ENCODE measurements around the gene ATG5.
"Not testable (repeated sequence)": the region's sequence is repeated elsewhere in the genome, so short reads cannot be mapped to it uniquely, and the experiment has no call there.

The ATG5 gene

DNA sequence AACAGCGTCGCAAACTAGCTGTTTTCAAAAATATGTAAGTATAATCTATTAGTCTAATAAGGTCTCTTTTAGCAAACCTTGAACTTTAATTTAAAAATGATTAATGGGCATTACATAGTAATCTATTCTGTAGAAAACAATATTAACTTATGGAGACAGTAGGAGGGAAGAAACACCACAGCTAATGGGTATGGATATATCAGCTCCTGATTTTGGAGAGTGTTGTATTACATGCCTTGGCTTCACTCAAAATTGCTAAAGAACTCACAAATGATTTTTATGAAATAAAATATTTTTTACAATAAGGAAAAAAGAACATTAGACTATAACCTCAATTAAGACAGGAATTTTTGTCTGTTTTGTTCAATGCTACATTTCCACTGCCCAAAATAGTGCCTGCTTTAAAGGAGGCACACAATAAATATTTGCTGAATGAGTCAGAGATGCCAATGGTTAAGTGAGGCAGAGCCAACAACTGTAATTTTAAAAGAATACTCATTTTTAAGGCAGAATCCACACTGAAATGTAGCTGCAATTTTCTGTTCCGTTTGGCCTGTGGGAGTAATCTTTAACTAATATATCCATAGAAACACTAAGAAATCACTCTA lies 15.7 kb downstream of the ATG5 start:
- DNase-seq: no peak

DNA sequence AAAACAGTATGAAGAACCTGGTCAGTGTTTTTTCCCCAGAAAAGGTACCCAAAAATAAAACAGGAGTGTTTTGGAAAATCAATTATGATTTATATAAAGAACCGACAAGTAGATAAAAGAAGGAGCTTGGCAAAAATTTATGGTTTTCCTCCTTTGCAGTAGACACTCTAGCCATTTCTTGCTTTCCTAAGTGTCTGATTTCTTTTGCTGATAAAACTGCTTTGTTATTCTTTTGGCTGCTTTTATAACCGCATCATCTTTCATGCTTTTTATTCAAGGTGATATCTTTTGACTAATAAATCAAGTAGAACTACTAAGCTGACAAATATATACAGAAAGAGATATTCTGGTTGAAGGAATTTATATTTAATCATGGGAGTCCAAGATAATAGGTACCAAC lies 16.6 kb downstream of the ATG5 start:
- DNase-seq: no peak

DNA sequence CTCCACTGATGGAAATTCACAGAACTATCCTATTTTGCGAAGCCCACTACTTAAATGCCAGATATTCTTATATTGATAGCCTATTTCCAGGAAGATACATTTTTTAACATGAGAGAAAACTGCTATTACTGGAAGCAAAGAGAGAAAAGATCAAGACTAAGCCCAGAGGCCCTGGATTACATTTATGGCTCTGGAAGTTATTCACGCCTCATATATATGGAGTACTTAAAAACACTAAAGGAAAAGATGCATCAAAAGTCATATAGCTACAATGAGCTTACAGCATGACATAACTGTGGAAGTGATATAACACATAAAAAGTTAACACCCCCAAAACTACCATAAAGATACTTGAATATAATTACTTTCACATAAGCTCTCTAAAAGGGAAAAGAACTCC lies 19.8 kb downstream of the ATG5 start:
- DNase-seq: no peak

DNA sequence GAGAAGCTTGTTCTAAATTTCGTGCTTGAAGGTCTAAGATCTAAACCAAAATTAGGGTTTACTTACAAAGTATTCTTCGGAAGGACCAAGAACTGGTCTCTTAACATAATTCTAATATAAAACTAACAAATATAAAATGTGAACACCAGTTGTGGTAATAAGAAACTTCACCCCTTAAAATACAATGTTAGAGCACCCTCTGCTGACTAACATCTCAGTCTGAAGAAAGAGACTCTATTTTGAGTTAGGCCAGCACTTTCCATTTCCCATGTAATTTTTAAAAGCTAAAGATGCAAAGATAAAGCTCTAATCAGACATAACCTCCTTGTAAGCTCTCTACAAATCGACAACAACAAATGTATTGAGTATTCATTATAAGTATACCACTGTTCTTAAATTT lies 24.6 kb downstream of the ATG5 start:
- DNase-seq: no peak

DNA sequence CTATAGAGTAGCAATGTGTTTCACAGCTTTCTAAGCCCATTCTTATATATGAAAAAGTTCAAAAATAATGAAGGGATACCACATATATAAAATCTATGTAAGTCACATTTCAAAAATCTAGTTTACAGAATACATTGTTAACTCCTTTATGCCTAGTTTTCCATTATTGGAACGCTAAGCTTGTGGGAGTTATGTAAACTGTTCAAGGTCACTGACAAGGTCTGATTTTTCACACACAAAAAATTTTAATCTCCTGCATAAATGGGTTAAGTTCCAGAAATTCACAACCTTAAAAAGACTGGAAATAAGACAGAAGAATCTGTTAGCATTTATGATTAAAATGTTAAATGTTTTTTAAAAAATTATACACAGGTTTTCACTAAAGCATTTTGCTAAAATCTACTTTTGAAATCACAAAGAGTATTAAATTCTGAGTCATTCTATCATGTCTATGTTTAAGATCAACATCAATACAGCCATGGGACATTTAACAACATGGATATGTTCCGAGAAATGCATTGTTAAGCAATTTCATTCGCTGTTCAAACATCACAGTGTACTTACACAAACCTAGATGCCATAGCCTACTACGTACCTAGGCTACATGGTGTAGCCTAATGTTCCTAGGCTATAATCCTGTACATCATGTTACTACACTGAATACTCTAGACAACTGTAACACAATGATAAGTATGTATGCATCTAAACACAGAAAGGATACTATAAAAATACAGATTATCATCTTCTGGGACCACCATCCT lies 25.4 kb downstream of the ATG5 start:
- no peak for DNase-seq

DNA sequence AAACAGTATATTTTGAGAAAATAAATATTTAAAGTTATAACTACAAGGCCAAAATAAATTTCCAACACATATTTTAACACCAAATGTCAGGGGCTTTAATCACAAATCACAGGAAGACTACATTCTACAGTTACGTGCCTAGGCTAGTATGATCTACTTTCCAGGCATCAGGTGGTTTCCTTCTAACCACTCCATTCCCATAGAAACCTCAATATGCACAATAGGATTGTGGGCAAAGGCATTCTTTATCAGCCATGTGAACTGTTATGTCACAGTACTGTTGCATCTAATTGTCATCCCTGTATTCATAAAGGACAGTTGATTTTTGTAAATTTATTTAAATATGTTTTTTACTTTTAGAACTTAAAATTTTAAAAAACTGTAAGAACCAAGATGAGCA lies 32.4 kb downstream of the ATG5 start:
- DNase-seq: no peak

DNA sequence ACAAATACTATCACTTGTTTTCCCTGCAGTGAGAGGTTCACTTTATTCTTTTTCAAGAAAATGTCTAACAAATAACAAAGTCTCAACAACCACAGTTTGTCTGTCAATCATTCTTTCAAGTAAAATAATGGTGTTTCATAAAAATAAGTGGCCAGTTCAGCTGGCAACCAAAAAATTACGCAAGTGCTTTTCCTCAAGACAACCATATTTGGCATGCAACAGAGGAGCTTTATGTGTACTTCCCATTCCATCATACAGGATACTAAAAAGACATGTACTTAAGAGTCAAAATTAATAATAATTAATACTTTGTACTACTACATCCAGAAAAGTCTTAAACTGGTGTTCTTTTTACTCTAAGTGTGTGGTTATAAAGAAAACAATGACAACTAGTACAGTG lies 34.6 kb downstream of the ATG5 start:
- no peak for DNase-seq

DNA sequence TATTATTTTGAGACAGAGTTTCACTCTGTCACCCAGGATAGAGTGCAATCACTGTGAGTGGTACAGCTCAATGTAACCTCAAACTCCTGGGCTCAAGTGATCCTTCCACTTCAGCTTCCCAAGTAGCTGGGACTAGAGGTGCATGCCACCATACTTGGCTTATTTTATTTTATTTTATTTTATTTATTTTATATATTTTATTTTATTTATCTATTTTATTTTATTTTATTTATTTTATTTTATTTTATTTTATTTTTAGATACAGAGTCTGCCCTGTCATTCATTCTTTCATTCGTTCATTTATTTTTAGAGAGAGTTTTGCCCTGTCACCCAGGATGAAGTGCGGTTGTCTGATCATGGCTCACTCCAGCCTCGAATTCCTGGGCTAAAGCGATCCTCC lies 35.5 kb downstream of the ATG5 start:
- DNase-seq: no peak

DNA sequence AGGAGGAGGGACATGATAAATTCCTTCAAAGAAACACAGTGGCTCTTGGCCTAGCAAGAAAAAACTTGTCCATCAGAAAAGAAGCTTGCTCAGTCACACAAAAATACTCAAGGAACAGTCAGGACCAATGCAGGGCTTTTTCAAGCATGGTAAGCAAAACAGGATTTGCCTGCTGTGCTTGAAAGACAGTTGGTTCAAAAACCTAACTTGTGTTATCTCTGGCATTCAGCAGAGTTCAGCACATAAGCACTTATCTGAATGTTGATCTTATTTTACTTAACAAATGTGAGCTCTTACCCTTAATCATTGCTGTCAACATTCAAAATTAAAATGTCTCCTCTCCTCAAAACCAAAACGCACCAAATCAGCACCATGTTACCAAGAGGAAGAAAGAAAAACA lies 38.3 kb downstream of the ATG5 start:
- no peak for DNase-seq

DNA sequence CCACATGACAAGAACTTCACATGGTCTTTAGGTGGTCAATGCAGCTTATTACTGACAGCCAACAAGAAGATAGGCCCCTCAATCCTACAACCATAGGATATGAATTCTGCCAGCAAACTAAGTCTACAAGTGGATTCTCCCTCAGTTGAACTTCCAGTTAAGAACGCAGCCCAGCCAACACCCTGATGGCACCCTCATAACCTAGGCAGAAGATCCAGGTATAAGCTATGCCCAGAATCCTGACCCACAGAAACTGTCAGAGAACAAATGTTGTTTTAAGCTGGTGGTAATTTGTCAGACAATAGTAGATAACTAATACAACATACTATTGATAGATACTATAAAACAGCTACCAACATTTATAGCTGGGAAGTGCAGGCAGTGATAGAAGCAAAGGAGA lies 38.8 kb downstream of the ATG5 start:
- DNase-seq: no peak

DNA sequence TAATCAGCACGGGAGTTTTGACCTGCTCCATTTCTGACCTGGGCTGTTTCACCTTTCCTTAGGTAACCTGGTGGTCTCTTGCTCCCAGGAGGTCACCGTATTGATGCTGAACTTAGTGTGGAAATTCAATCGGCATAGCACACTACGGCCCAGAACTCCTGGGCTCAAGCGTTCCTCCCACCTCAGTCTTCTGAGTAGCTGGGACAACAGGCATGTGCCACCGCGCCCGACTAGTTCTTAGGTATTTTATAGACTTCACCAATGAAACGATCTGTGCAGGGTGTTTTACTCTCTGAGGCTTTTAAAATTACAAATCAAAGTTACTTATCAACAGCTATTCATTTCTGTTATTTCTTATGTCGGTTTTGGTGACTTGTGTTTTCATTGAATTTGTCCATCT lies 42.1 kb downstream of the ATG5 start:
- DNase-seq: no peak

DNA sequence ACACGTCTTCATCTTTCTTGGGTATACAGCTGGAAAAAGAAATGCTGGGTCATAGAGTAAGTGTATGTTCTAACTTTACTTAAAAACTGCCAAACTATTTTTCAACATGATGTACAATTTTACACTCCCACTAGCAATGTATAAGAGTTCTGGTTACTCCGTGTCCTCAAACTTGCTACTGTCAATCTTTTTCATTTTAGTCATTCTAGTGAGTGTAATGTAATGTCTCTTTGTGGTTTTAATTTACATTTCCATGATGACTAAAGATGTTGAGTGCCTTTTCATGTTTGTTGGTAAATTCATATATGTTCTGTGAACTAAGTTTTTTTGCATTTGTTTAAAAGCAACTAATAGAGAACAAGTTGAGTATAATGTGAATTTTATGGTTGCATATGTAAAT lies 43.9 kb downstream of the ATG5 start:
- no peak for DNase-seq

DNA sequence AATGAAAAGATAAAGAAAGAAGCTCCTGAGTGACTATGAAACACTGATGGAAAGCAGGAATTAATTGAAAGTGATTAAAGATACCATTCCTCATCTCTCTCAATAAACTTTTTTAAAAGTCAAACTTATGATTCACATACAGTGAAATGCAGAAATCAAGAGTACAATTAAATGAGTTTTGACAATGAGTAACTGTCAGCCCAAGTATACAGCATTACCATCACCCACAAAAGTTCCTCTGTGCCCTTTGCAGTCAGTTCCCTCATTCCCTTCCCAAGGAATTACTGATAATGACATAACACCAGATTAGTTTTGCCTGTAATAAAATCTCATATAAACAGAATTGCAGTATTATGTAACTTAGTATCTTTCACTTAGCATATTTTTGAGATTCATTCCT lies 44.5 kb downstream of the ATG5 start:
- no peak for DNase-seq

DNA sequence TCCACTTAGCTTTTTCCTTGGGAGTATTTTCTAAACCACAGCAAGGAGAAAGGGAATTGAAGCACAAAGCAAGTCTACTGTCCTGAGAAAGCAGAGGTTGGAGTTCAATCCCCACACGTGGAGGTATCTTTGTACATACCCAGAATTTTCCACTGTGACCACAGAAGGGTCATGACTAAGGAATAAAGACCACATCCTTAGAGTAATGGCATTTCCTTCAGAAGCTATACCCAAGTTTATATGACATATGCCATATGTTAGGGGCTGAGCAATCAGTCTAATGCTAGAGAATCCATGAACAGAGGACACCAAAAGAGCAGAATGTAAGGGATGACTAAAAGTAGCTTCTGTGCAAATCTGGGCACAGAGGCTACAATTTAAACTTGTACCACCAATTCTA lies 46.4 kb downstream of the ATG5 start:
- DNase-seq: no peak

DNA sequence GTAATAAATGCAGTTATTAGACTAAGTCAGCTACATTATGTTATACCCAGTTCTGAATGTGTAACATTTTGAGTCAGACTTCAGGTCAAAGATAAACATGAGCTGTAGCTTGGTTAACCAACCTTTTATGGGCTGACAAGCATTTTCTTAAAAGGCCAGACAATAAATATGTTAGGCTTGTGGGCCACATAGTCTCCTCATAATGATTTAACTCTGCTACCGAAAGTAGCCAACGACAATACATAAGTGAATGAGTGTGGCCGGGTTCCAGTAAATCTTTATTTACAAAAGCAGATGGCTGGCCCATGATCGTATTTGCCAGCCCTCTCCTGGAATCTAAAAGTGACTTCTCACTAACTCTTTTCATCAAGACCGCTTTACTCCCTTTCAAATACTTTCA lies 49.9 kb downstream of the ATG5 start:
- DNase-seq: no peak

DNA sequence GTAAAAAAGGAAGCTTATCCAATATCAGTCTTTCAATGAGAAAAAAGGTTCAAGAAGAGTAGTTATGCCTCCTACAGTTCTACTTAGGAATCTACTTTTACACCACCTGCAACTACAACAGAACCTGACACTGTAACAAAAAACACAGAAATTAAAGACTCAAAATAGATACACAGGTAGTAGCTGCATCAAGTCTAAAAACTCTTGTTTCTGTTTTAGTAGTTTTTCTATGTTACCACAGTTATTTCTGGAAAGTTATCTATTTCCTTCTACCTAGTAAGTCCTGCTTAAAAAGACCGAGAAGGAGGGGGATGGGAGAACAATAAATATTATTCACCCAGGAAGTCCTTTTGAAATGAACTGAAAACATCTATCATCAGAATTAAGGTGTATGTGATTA lies 52.5 kb downstream of the ATG5 start:
- DNase-seq: no peak

DNA sequence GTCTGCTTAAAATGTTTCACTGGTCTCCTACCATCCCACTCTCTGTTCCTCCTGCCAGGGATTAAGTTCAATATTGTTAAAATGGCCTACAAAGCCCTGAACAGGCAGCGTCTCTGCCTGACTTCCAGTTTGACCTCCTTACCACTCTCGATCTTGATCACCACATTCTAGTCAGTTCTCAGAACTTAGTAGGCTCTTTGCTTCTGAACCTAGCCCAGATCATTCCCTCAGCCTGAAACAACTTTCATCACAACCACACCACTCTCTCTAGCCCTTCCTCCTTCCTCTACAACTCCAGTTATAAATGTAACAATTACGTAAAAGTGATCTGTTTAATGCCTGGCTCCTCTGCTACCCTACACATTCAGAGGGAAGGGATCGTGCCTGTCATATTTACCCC lies 53.3 kb downstream of the ATG5 start:
- no peak for DNase-seq

DNA sequence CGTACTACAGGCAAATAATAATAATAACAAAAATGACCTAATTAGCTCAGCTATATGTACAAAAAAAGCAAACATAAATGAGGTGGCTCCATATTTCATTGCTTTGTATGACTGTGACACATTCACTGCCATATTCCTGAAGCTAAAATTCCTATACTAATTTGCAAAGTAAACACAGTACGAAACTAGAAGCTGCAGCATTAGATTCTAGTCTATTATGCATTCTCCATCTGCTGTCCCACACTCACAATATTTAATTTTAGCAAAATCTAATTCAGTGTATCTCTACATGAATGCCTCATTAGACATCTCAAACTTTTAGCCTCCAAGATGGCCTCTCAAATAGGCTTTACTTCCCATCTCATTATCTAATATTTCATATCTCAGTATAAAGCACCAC lies 55.1 kb downstream of the ATG5 start:
- DNase-seq: no peak

DNA sequence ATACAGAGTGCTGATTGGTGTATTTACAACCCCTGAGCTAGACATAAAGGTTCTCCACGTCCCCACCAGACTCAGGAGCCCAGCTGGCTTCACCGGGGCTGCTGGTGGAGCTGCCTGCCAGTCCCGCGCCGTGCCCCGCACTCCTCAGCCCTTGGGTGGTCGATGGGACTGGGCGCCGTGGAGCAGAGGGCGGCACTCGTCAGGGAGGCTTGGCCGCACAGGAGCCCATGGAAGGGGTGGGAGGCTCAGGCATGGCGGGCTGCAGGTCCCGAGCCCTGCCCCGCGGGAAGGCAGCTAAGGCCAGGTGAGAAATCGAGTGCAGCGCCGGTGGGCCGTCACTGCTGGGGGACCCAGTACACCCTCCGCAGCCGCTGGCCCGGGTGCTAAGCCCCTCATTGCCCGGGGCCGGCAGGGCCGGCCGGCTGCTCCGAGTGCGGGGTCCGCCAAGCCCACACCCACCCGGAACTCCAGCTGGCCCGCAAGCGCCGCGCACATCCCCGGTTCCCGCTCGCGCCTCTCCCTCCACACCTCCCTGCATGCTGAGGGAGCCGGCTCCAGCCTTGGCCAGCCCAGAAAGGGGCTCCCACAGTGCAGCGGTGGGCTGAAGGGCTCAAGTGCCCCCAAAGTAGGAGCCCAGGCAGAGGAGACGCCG lies 56.2 kb downstream of the ATG5 start:
- not testable (repeated sequence) for DNase-seq

DNA sequence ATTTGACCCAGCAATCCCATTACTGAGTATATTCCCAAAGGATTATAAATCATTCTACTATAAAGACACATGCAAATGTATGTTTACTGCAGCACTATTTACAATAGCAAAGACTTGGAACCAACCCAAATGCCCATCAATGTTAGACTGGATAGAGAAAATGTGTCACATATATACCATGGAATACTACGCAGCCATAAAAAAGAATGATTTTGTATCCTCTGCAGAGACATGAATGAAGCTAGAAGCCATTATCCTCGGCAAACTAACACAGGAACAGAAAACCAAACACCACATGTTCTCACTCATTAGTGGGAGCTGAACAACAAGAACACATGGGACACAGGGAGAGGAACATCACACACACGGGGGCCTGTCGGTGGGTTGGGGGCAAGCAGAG lies 57.1 kb downstream of the ATG5 start:
- DNase-seq: not testable (repeated sequence)

DNA sequence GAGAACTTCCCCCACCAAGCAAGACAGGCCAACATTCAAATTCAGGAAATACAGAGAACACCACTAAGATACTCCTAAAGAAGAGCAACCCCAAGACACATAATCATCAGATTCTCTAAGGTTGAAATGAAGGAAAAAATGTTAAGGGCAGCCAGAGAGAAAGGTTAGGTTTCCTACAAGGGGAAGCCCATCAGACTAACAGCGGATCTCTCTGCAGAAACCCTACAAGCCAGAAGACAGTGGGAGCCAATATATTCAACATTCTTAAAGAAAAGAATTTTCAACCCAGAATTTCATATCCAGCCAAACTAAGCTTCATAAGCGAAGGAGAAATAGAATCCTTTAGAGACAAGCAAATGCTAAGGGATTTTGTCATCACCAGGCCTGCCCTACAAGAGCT lies 61.1 kb downstream of the ATG5 start:
- DNase-seq: not testable (repeated sequence)

DNA sequence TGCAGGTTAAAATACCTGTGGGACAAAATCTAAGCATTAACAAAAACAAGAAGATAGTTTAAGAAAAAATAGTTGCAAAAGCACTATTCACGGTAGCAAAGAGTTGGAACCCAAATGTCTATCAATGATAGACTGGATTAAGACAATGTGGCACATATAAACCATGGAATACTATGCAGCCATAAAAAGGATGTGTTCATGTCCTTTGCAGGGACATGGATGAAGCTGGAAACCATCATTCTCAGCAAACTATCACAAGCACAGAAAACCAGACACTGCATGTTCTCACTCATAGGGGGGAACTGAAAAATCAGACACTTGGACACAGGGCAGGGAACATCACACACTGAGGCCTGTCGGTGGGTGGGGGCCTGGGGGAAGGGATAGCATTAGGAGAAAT lies 65.8 kb downstream of the ATG5 start:
- not testable (repeated sequence) for DNase-seq

DNA sequence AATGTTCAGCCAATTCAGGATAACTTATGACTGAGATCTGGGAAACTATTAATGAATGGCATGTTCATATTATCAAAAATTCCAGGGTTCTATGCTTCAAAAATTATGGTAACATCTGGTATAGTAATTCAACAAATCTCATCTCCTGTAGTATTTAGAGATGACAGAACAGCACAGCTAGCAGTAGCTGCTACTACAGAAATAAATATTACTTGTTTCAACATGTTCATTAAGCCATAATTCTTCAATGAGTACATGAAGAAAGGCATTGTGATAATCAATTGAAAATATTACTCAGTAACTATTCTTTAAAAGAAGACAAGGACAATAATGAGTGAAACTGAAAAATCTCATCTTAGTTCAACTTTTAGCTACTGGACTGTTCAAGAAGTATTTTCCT lies 66.8 kb downstream of the ATG5 start:
- DNase-seq: no peak

DNA sequence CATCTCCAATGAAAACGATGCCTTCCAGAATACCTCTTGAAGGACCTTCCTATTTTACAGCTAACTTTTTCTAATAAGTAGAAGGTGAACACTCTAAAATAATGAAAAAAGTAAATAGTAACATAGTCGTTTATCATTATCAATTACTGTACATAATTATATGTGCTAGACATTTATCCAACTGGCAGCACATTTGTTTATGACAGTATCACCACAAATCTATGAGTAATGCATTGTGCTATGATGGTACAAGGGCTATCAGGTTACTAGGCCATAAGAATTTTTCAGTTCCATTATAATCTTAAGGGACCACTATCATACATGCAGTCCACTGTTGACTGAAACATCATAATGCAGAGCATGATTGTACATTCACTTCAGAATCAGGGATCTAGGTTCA lies 68.4 kb downstream of the ATG5 start:
- no peak for DNase-seq
